ENCODE measurements around the gene THUMPD3. TPM values are rescaled to one million over a fixed set of nuclear protein-coding genes. Genes with fewer than 3 reads are reported as not detected.
A peak's percentile ranks its signal among the peaks of the same experiment; 100 is the strongest.

Gene THUMPD3
- total and polyA plus RNA-seq, 9 of the 15 experiments (the other 6 are each of a cell fraction or from before 2014, with no cell fraction given), result 58.3 to 132 (median 113) TPM

DNA sequence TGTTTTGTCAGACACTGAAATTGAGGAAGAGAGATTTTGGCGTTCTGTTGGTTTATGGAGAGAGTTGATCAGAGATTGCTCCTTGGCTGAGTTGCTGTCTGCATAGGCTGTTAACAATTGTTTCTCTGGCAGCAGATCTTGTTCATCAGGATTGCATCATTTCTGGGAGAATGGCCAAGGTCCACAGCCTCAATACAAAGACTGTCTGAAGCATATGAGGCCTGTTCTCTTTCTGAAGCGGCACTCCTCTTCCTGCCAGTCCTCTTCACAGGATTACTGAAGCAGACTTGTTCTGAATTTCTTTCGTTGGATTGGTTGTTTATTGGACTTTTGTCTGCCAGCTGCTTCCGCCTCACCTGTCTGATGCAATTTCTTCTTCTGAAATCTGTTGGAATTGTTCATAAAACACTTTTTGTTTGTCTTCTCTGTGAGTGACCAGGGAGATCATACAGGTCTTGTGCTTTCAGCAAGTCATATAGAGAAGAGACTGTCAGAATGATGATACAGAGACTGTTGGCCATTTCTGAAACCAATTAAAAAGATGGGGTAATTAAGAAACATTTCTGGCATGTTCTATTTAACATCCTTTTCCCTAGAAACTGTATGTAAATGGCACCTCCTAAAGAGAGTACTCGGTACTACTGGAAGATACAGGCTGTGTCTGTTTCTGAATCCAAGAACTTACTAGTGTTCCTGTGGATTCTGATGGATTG is 60.0 kb downstream of the THUMPD3 start (continued):
- TF ChIP-seq, protein P1, sequence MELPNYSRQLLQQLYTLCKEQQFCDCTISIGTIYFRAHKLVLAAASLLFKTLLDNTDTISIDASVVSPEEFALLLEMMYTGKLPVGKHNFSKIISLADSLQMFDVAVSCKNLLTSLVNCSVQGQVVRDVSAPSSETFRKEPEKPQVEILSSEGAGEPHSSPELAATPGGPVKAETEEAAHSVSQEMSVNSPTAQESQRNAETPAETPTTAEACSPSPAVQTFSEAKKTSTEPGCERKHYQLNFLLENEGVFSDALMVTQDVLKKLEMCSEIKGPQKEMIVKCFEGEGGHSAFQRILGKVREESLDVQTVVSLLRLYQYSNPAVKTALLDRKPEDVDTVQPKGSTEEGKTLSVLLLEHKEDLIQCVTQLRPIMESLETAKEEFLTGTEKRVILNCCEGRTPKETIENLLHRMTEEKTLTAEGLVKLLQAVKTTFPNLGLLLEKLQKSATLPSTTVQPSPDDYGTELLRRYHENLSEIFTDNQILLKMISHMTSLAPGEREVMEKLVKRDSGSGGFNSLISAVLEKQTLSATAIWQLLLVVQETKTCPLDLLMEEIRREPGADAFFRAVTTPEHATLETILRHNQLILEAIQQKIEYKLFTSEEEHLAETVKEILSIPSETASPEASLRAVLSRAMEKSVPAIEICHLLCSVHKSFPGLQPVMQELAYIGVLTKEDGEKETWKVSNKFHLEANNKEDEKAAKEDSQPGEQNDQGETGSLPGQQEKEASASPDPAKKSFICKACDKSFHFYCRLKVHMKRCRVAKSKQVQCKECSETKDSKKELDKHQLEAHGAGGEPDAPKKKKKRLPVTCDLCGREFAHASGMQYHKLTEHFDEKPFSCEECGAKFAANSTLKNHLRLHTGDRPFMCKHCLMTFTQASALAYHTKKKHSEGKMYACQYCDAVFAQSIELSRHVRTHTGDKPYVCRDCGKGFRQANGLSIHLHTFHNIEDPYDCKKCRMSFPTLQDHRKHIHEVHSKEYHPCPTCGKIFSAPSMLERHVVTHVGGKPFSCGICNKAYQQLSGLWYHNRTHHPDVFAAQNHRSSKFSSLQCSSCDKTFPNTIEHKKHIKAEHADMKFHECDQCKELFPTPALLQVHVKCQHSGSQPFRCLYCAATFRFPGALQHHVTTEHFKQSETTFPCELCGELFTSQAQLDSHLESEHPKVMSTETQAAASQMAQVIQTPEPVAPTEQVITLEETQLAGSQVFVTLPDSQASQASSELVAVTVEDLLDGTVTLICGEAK (IDR thresholded peaks at IDR 0.05), result no peak; the same call in 1 of the 2 replicates
- TF ChIP-seq, protein P1 (CRISPR knock-in tag; IDR thresholded peaks at IDR 0.05), result no peak
- TF ChIP-seq SMAD4 (CRISPR knock-in tag; conservative IDR thresholded peaks at IDR 0.05) (peak; percentile 93), PTBP1 (IDR thresholded peaks at IDR 0.05; ENCODE audit: low read depth, low read length) (no peak), KDM5B (IDR thresholded peaks at IDR 0.05; ENCODE audit: insufficient replicate concordance, low read depth, low read length) (no peak), POU5F1 (IDR thresholded peaks at IDR 0.05; ENCODE audit: borderline replicate concordance, low read depth, low read length, partially characterized antibody) (no peak), MTA1 (IDR thresholded peaks at IDR 0.05; ENCODE audit: borderline replicate concordance) (peak; percentile 69; the same call in 1 of the 2 replicates), ZNF408 (CRISPR knock-in tag; IDR thresholded peaks at IDR 0.05; ENCODE audit: low read depth) (no peak)
- TF ChIP-seq, protein P2, sequence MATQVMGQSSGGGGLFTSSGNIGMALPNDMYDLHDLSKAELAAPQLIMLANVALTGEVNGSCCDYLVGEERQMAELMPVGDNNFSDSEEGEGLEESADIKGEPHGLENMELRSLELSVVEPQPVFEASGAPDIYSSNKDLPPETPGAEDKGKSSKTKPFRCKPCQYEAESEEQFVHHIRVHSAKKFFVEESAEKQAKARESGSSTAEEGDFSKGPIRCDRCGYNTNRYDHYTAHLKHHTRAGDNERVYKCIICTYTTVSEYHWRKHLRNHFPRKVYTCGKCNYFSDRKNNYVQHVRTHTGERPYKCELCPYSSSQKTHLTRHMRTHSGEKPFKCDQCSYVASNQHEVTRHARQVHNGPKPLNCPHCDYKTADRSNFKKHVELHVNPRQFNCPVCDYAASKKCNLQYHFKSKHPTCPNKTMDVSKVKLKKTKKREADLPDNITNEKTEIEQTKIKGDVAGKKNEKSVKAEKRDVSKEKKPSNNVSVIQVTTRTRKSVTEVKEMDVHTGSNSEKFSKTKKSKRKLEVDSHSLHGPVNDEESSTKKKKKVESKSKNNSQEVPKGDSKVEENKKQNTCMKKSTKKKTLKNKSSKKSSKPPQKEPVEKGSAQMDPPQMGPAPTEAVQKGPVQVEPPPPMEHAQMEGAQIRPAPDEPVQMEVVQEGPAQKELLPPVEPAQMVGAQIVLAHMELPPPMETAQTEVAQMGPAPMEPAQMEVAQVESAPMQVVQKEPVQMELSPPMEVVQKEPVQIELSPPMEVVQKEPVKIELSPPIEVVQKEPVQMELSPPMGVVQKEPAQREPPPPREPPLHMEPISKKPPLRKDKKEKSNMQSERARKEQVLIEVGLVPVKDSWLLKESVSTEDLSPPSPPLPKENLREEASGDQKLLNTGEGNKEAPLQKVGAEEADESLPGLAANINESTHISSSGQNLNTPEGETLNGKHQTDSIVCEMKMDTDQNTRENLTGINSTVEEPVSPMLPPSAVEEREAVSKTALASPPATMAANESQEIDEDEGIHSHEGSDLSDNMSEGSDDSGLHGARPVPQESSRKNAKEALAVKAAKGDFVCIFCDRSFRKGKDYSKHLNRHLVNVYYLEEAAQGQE (IDR thresholded peaks at IDR 0.05; ENCODE audit: borderline replicate concordance), result peak; percentile 64; the same call in 1 of the 2 replicates
- TF ChIP-seq, protein P2 (CRISPR knock-in tag; IDR thresholded peaks at IDR 0.05; ENCODE audit: low read depth), result no peak
